Measurements from ENCODE around the gene AK8. TPM values are rescaled to one million over a fixed set of nuclear protein-coding genes. Genes with fewer than 3 reads are reported as not detected.
"Not testable (repeated sequence)": the region's sequence is repeated elsewhere in the genome, so short reads cannot be mapped to it uniquely, and the experiment has no call there.

The AK8 gene
- total and polyA plus RNA-seq, 9 donors = 0.36 to 9.8 (median 1.6) TPM

DNA sequence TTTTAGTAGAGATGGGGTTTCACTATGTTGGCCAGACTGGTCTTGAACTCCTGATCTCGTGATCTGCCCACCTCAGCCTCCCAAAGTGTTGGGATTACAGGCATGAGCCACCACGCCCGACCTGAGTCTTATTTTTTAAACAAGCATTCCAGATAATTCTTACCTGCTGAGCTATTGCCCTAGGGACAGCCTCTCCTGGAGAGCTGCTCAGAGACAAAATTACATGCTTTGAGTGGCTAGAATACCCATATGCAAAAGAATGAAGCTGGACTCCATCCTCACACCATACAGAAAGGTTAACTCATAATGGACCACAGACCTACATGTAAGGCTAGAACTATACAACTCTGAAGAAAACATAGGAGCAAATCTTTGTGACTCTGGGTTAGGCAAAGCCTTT is 166.2 kb downstream of the AK8 start:
- TF ChIP-seq POLR2A (IDR thresholded peaks at IDR 0.05) (no peak), EP300 (IDR thresholded peaks at IDR 0.05) (no peak)
- TF ChIP-seq, protein P1, sequence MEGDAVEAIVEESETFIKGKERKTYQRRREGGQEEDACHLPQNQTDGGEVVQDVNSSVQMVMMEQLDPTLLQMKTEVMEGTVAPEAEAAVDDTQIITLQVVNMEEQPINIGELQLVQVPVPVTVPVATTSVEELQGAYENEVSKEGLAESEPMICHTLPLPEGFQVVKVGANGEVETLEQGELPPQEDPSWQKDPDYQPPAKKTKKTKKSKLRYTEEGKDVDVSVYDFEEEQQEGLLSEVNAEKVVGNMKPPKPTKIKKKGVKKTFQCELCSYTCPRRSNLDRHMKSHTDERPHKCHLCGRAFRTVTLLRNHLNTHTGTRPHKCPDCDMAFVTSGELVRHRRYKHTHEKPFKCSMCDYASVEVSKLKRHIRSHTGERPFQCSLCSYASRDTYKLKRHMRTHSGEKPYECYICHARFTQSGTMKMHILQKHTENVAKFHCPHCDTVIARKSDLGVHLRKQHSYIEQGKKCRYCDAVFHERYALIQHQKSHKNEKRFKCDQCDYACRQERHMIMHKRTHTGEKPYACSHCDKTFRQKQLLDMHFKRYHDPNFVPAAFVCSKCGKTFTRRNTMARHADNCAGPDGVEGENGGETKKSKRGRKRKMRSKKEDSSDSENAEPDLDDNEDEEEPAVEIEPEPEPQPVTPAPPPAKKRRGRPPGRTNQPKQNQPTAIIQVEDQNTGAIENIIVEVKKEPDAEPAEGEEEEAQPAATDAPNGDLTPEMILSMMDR (IDR thresholded peaks at IDR 0.05) = no peak
- intact Hi-C loops (cut with DNase I) = no loop called here
- Histone ChIP-seq H3K36me3 (no peaks in the 10 kb centered on the region), H3K4me1 (ENCODE audit: insufficient read depth) (no peaks in the 10 kb centered on the region), H3K27me3 (no peaks in the 10 kb centered on the region), H3K27ac (no peak overlapping the region), H3K4me3 (no peak overlapping the region), H3K9me3 (no peaks in the 10 kb centered on the region)
- 91 to 98% (median 96%) methylated on average over 3 of the region's 3 CpGs for WGBS, 3 donors
- no peak for DNase-seq

DNA sequence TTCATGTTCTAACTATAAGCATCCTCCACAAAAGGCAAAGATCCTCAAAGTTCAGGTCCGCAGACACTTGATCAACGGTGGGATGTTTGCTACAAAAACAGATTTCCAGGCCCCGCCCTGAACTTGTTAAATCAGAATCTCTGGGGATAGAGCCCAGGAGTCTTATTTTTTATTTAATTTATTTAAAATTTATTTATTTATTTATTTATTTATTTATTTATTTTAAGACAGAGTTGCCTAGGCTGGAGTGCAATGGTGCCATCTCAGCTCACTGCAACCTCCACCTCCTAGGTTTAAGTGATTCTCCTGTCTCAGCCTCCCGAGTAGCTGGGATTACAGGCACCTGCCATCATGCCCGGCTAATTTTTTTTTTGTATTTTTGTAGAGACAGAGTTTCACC is 166.9 kb downstream of the AK8 start:
- 95 to 97% (median 96%) methylated on average over 5 of the region's 5 CpGs for WGBS, 3 donors
- DNase-seq; intact Hi-C loops (cut with DNase I): not testable (repeated sequence)

DNA sequence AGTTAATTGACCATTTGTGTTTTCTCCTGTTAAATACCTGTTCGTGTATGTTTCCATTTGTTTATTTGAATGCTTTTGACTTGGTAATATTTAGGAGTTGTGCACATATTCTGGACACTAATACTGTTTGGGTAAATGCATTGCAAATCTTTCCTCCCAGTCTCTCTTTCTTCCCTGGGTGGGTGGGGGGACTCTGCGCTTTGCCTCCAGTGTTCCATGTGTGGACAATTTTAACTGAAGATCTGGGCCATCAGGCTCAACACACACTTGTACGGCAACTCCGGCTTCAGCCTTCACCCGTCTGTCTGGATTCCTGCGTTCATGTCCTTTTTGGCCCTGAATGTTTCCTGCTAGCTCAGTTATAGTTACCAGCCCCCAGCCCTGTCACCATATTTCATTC is 167.8 kb downstream of the AK8 start:
- Histone ChIP-seq H3K4me3 (no peak overlapping the region), H3K27me3 (no peaks in the 10 kb centered on the region), H3K4me1 (ENCODE audit: insufficient read depth) (no peaks in the 10 kb centered on the region), H3K9me3 (no peaks in the 10 kb centered on the region), H3K27ac (no peak overlapping the region), H3K36me3 (no peaks in the 10 kb centered on the region)
- TF ChIP-seq POLR2A (IDR thresholded peaks at IDR 0.05) (no peak), EP300 (IDR thresholded peaks at IDR 0.05) (no peak)
- TF ChIP-seq, protein P1 (IDR thresholded peaks at IDR 0.05) = no peak
- no peak for DNase-seq
- 75 to 86% (median 81%) methylated on average over 6 of the region's 6 CpGs for WGBS, 3 donors
- intact Hi-C loops (cut with DNase I) = no loop called here

More for the DNA sequence above, 166.9 kb downstream of the AK8 start:
- not testable (repeated sequence) for H3K36me3 ChIP-seq; H3K9me3 ChIP-seq; H3K4me1 ChIP-seq (ENCODE audit: insufficient read depth); H3K27ac ChIP-seq; H3K27me3 ChIP-seq; H3K4me3 ChIP-seq

DNA sequence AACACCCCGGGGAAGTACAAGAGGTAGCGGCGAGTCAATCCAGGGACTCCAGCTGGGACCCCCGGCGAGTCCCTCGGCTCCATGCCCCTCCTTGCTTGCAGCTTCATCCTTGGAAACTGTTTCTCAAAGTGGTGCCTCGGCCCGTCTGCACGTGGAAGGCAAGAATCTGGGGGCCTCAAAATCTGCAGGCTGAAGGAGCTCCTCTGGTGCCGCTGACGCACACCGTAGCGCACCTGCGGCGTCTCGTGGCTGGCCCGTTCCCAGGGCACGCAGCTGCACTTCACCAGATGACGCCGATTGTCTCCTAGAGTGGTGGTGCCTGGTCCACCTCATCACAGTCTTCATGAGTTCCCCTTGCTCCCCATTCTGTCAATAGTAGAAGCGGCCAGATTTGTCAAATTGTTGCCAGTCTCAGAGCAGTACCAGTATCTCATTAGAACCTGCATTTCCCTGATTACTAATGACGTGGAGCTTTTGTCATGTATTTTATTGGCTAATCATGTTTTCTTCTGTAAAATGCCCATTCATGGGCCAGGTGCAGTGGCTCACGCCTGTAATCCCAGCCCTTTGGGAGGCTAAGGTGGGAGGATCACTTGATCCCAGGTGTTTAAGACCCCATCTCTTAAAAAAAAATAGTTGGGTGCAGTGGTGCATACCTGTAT is 169.2 kb downstream of the AK8 start:
- DNase-seq = no peak
- H3K36me3 ChIP-seq = no peaks in the 10 kb centered on the region
- no peak overlapping the region for H3K27ac ChIP-seq
- no peaks in the 10 kb centered on the region for H3K4me1 ChIP-seq (ENCODE audit: insufficient read depth)
- intact Hi-C loops (cut with DNase I) = no loop called here
- H3K9me3 ChIP-seq = no peaks in the 10 kb centered on the region
- WGBS, 3 donors = 87 to 90% (median 87%) methylated on average over 23 of the region's 23 CpGs
- no peak overlapping the region for H3K4me3 ChIP-seq
- H3K27me3 ChIP-seq = no peaks in the 10 kb centered on the region
- TF ChIP-seq EP300 (IDR thresholded peaks at IDR 0.05) (no peak), POLR2A (IDR thresholded peaks at IDR 0.05) (no peak)
- TF ChIP-seq, protein P1 (IDR thresholded peaks at IDR 0.05) = no peak

DNA sequence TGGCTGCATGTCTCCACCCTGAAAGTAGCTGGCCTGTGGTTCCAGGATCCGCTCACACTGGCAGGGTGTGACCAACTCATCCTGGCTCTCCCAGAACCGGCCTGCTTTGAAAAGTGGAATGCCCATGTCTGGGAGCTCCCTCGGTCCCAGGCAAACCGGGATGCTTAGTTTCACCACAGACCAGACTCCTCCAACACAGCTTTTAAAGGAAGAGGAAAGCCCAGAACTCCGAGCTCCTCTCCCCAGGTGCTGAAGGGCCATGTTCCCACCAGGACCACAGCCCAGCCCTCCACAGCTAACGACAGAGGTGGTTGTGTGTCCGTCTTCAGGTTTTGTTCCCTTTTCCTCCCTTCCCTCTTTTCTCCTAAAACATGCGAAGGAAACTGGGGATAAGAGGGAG is 169.8 kb downstream of the AK8 start:
- intact Hi-C loops (cut with DNase I) = no loop called here
- Histone ChIP-seq H3K36me3 (no peaks in the 10 kb centered on the region), H3K9me3 (no peaks in the 10 kb centered on the region), H3K4me3 (no peak overlapping the region), H3K27me3 (no peaks in the 10 kb centered on the region), H3K4me1 (ENCODE audit: insufficient read depth) (peaks cover 1% of the 10 kb centered on the region), H3K27ac (no peak overlapping the region)
- 86 to 92% (median 92%) methylated on average over 8 of the region's 8 CpGs for WGBS, 3 donors
- TF ChIP-seq, protein P1 (IDR thresholded peaks at IDR 0.05) = no peak
- TF ChIP-seq EP300 (IDR thresholded peaks at IDR 0.05) = no peak
- no peak for TF ChIP-seq POLR2A (IDR thresholded peaks at IDR 0.05)
- no peak for DNase-seq

Data from ovary (tissue), 9 donors.